HEK293 (cell line): ENCODE results near the gene FSCN2.

Source experiments
- BCL11A ChIP-seq: fragments of 450-650 bp; formaldehyde crosslinking; IDR thresholded peaks from 2 replicates; pipeline ENCODE4 v1.5.1; 2016; ENCODE audit warnings: low read depth, missing biosample characterization, missing genetic modification characterization
- GLI4 ChIP-seq: fragments of 450-650 bp; formaldehyde crosslinking; IDR thresholded peaks from 2 replicates; pipeline ENCODE4 v1.5.1; 2016; ENCODE audit warnings: missing biosample characterization, missing genetic modification characterization
- KLF1 ChIP-seq: fragments of 450-650 bp; formaldehyde crosslinking; IDR thresholded peaks from 2 replicates; pipeline ENCODE4 v1.5.1; 2016; ENCODE audit warnings: missing biosample characterization, missing genetic modification characterization
- SP7 ChIP-seq: fragments of 450-650 bp; formaldehyde crosslinking; IDR thresholded peaks from 2 replicates; pipeline ENCODE4 v1.5.1; 2016; ENCODE audit warnings: missing biosample characterization, missing genetic modification characterization
- TCF7L2 ChIP-seq: IDR thresholded peaks from 2 replicates; pipeline ENCODE4 v1.6.1; 2011; ENCODE audit warnings: low read depth, mild to moderate bottlenecking, inconsistent platforms, low read length, moderate library complexity, borderline replicate concordance
- TRIM28 ChIP-seq: IDR thresholded peaks from 2 replicates; pipeline ENCODE4 v1.6.1; 2011; ENCODE audit warnings: low read length, control low read depth, borderline replicate concordance
- ZBTB21 ChIP-seq: fragments of 450-650 bp; formaldehyde crosslinking; IDR thresholded peaks from 2 replicates; pipeline ENCODE4 v1.5.1; 2017; ENCODE audit warnings: missing biosample characterization, missing genetic modification characterization
- ZFP3 ChIP-seq: fragments of 450-650 bp; formaldehyde crosslinking; IDR thresholded peaks from 2 replicates; pipeline ENCODE4 v1.5.1; 2016; ENCODE audit warnings: low read depth, missing biosample characterization, missing genetic modification characterization
- ZNF132 ChIP-seq: fragments of 450-650 bp; formaldehyde crosslinking; IDR thresholded peaks from 2 replicates; pipeline ENCODE4 v1.5.1; 2017; ENCODE audit warnings: missing biosample characterization, missing genetic modification characterization, borderline replicate concordance
- ZNF140 ChIP-seq: fragments of 450-650 bp; formaldehyde crosslinking; IDR thresholded peaks from 2 replicates; pipeline ENCODE4 v1.5.1; 2016; ENCODE audit warnings: missing biosample characterization, missing genetic modification characterization
- ZNF155 ChIP-seq: fragments of 450-650 bp; formaldehyde crosslinking; IDR thresholded peaks from 2 replicates; pipeline ENCODE4 v1.5.1; 2016; ENCODE audit warnings: missing biosample characterization, missing genetic modification characterization
- ZNF175 ChIP-seq: fragments of 450-650 bp; formaldehyde crosslinking; IDR thresholded peaks from 2 replicates; pipeline ENCODE4 v1.5.1; 2016; ENCODE audit warnings: missing biosample characterization, missing genetic modification characterization
- ZNF2 ChIP-seq: fragments of 450-650 bp; formaldehyde crosslinking; IDR thresholded peaks from 2 replicates; pipeline ENCODE4 v1.5.1; 2016; ENCODE audit warnings: missing biosample characterization, missing genetic modification characterization
- ZNF239 ChIP-seq: fragments of 450-650 bp; formaldehyde crosslinking; IDR thresholded peaks from 2 replicates; pipeline ENCODE4 v1.5.1; 2016; ENCODE audit warnings: missing biosample characterization, missing genetic modification characterization
- ZNF248 ChIP-seq: fragments of 450-650 bp; formaldehyde crosslinking; IDR thresholded peaks from 2 replicates; pipeline ENCODE4 v1.5.1; 2017; ENCODE audit warnings: missing biosample characterization, missing genetic modification characterization
- ZNF266 ChIP-seq: fragments of 450-650 bp; formaldehyde crosslinking; IDR thresholded peaks from 2 replicates; pipeline ENCODE4 v1.5.1; 2016; ENCODE audit warnings: missing biosample characterization, missing genetic modification characterization, low read depth
- ZNF335 ChIP-seq: fragments of 450-650 bp; formaldehyde crosslinking; conservative IDR thresholded peaks from 2 replicates; pipeline ENCODE4 v1.5.1; 2016; ENCODE audit warnings: missing biosample characterization, missing genetic modification characterization
- ZNF341 ChIP-seq: fragments of 450-650 bp; formaldehyde crosslinking; IDR thresholded peaks from 2 replicates; pipeline ENCODE4; 2016; ENCODE audit warnings: low read depth, missing biosample characterization, missing genetic modification characterization
- ZNF416 ChIP-seq: fragments of 450-650 bp; formaldehyde crosslinking; IDR thresholded peaks from 2 replicates; pipeline ENCODE4 v1.5.1; 2016; ENCODE audit warnings: missing biosample characterization, missing genetic modification characterization
- ZNF510 ChIP-seq: fragments of 450-650 bp; formaldehyde crosslinking; IDR thresholded peaks from 2 replicates; pipeline ENCODE4 v1.5.1; 2018; ENCODE audit warnings: mild to moderate bottlenecking, missing genetic modification characterization, missing biosample characterization; ENCODE audit not compliant: insufficient replicate concordance
- ZNF529 ChIP-seq: fragments of 450-650 bp; formaldehyde crosslinking; IDR thresholded peaks from 2 replicates; pipeline ENCODE4 v1.5.1; 2017; ENCODE audit warnings: missing genetic modification characterization, missing biosample characterization; ENCODE audit not compliant: insufficient replicate concordance
- ZNF560 ChIP-seq: fragments of 450-650 bp; formaldehyde crosslinking; IDR thresholded peaks from 2 replicates; pipeline ENCODE4 v1.5.1; 2017; ENCODE audit warnings: missing biosample characterization, missing genetic modification characterization, borderline replicate concordance
- ZNF561 ChIP-seq: fragments of 450-650 bp; IDR thresholded peaks from 2 replicates; pipeline ENCODE4 v1.5.1; 2018; ENCODE audit warnings: missing biosample characterization, missing genetic modification characterization, borderline replicate concordance
- ZNF624 ChIP-seq: fragments of 450-650 bp; formaldehyde crosslinking; IDR thresholded peaks from 2 replicates; pipeline ENCODE4 v1.5.1; 2017; ENCODE audit warnings: missing biosample characterization, missing genetic modification characterization
- ZNF626 ChIP-seq: fragments of 450-650 bp; sonication (Bioruptor Pico); formaldehyde crosslinking; IDR thresholded peaks from 2 replicates; pipeline ENCODE4 v1.5.1; 2018; ENCODE audit warnings: missing biosample characterization, missing genetic modification characterization, inconsistent platforms
- ZNF658 ChIP-seq: fragments of 450-650 bp; formaldehyde crosslinking; IDR thresholded peaks from 2 replicates; pipeline ENCODE4; 2016; ENCODE audit warnings: missing biosample characterization, missing genetic modification characterization
- ZNF664 ChIP-seq: fragments of 450-650 bp; formaldehyde crosslinking; IDR thresholded peaks from 2 replicates; pipeline ENCODE4 v1.5.1; 2016; ENCODE audit warnings: missing biosample characterization, missing genetic modification characterization
- ZNF76 ChIP-seq: fragments of 450-650 bp; formaldehyde crosslinking; IDR thresholded peaks from 2 replicates; pipeline ENCODE4; 2016; ENCODE audit warnings: low read depth, missing biosample characterization, missing genetic modification characterization, borderline replicate concordance
- TF ChIP-seq, protein P1 (sequence below): fragments of 450-650 bp; formaldehyde crosslinking; IDR thresholded peaks from 2 replicates; pipeline ENCODE4 v1.5.1; 2016; ENCODE audit warnings: missing biosample characterization, missing genetic modification characterization
- TF ChIP-seq, protein P2 (sequence below): IDR thresholded peaks from 2 replicates; pipeline ENCODE4 v1.6.1; 2011; ENCODE audit warnings: mild to moderate bottlenecking, low read depth, low read length, borderline replicate concordance
- TF ChIP-seq, protein P3 (sequence below): fragments of 450-650 bp; formaldehyde crosslinking; IDR thresholded peaks from 2 replicates; pipeline ENCODE4 v1.5.1; 2016; ENCODE audit warnings: missing biosample characterization, missing genetic modification characterization
- TF ChIP-seq, protein P4 (sequence below): fragments of 450-650 bp; formaldehyde crosslinking; IDR thresholded peaks from 2 replicates; pipeline ENCODE4 v1.5.1; 2017; ENCODE audit warnings: missing biosample characterization, missing genetic modification characterization
- TF ChIP-seq, protein P5 (sequence below): fragments of 450-650 bp; formaldehyde crosslinking; IDR thresholded peaks from 2 replicates; pipeline ENCODE4 v1.5.1; 2017; ENCODE audit warnings: missing biosample characterization, missing genetic modification characterization
- TF ChIP-seq, protein P6 (sequence below): fragments of 450-650 bp; formaldehyde crosslinking; IDR thresholded peaks from 2 replicates; pipeline ENCODE4 v1.5.1; 2017; ENCODE audit warnings: missing biosample characterization, mild to moderate bottlenecking, missing genetic modification characterization, moderate library complexity

FSCN2 gene

DNA sequence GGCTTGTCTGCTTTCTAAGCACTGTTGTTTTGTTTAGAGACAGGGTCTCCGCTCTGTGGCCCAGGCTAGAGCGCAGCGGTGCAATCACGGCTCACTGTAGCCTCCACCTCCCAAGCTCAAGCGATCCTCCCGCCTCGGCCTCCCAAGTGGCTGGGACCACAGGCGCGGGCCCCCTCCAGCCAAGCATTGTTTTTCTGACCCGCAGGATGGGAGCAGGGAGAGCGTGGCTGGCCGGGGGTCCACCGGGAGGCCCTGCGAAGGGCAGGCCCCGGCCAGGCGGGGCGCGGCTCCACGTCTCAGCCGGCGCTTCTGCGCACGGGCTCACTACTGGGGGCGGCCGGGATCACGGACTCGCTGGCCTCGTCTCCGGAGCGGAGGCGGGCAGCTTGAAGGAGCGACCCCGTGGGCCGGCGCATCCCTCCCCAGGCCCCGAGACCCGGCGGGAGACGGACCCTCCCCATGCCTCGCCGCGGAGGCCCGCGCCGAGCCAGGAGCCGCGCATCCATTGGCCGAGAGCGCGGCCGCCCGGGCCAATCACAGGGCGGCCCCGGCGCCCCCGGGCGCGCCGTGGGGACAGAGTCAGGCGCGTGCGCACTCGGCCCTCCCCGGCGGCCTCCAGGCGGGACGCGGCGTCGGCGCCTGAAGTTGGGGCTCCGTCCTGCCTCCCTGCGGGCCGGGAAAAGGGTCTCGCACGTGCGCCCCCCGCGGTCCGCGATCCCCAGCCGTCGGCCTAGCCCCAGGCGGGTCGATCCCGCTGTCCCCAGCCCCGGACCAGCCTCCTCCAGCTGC lies 40.5 kb upstream of the FSCN2 start (continued):
- TF ChIP-seq ZNF266 (tag by site-specific recombination) (no peak), ZNF626 (tag by site-specific recombination) (no peak), ZNF664 (no peak), BCL11A (tag by site-specific recombination) (no peak), ZNF335 (tag by site-specific recombination) (peak; percentile 54; the same call in 1 of the 2 replicates), ZNF76 (tag by site-specific recombination) (no peak; the same call in 1 of the 2 replicates), ZNF416 (tag by site-specific recombination) (no peak), ZNF175 (no peak), ZNF560 (tag by site-specific recombination) (no peak), KLF1 (tag by site-specific recombination) (no peak), ZNF624 (tag by site-specific recombination) (no peak), ZNF658 (no peak), ZNF561 (tag by site-specific recombination) (peak; percentile 41; the same call in 1 of the 2 replicates), ZNF529 (tag by site-specific recombination) (no peak), TCF7L2 (no peak), TRIM28 (no peak), GLI4 (tag by site-specific recombination) (no peak), SP7 (0 out of 2 replicates have a peak, but pooled peaks have one; percentile 30), ZNF140 (no peak), ZNF2 (tag by site-specific recombination) (peak; percentile 79), ZNF248 (tag by site-specific recombination) (no peak), ZNF132 (tag by site-specific recombination) (no peak), ZNF155 (tag by site-specific recombination) (no peak), ZBTB21 (tag by site-specific recombination) (no peak), ZNF239 (tag by site-specific recombination) (no peak), ZFP3 (tag by site-specific recombination) (no peak), ZNF510 (tag by site-specific recombination) (no peak), ZNF341 (tag by site-specific recombination) (no peak)
- TF ChIP-seq, protein P1, sequence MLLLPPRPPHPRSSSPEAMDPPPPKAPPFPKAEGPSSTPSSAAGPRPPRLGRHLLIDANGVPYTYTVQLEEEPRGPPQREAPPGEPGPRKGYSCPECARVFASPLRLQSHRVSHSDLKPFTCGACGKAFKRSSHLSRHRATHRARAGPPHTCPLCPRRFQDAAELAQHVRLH (tag by site-specific recombination): no peak
- TF ChIP-seq, protein P2, sequence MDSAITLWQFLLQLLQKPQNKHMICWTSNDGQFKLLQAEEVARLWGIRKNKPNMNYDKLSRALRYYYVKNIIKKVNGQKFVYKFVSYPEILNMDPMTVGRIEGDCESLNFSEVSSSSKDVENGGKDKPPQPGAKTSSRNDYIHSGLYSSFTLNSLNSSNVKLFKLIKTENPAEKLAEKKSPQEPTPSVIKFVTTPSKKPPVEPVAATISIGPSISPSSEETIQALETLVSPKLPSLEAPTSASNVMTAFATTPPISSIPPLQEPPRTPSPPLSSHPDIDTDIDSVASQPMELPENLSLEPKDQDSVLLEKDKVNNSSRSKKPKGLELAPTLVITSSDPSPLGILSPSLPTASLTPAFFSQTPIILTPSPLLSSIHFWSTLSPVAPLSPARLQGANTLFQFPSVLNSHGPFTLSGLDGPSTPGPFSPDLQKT: no peak
- TF ChIP-seq, protein P3, sequence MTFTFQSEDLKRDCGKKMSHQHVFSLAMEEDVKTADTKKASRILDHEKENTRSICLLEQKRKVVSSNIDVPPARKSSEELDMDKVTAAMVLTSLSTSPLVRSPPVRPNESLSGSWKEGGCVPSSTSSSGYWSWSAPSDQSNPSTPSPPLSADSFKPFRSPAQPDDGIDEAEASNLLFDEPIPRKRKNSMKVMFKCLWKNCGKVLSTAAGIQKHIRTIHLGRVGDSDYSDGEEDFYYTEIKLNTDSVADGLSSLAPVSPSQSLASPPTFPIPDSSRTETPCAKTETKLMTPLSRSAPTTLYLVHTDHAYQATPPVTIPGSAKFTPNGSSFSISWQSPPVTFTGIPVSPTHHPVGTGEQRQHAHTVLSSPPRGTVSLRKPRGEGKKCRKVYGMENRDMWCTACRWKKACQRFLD (tag by site-specific recombination): no peak
- TF ChIP-seq, protein P4, sequence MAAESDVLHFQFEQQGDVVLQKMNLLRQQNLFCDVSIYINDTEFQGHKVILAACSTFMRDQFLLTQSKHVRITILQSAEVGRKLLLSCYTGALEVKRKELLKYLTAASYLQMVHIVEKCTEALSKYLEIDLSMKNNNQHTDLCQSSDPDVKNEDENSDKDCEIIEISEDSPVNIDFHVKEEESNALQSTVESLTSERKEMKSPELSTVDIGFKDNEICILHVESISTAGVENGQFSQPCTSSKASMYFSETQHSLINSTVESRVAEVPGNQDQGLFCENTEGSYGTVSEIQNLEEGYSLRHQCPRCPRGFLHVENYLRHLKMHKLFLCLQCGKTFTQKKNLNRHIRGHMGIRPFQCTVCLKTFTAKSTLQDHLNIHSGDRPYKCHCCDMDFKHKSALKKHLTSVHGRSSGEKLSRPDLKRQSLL: no peak; the same call in 1 of the 2 replicates
- TF ChIP-seq, protein P5, sequence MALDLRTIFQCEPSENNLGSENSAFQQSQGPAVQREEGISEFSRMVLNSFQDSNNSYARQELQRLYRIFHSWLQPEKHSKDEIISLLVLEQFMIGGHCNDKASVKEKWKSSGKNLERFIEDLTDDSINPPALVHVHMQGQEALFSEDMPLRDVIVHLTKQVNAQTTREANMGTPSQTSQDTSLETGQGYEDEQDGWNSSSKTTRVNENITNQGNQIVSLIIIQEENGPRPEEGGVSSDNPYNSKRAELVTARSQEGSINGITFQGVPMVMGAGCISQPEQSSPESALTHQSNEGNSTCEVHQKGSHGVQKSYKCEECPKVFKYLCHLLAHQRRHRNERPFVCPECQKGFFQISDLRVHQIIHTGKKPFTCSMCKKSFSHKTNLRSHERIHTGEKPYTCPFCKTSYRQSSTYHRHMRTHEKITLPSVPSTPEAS (tag by site-specific recombination): no peak
- TF ChIP-seq, protein P6, sequence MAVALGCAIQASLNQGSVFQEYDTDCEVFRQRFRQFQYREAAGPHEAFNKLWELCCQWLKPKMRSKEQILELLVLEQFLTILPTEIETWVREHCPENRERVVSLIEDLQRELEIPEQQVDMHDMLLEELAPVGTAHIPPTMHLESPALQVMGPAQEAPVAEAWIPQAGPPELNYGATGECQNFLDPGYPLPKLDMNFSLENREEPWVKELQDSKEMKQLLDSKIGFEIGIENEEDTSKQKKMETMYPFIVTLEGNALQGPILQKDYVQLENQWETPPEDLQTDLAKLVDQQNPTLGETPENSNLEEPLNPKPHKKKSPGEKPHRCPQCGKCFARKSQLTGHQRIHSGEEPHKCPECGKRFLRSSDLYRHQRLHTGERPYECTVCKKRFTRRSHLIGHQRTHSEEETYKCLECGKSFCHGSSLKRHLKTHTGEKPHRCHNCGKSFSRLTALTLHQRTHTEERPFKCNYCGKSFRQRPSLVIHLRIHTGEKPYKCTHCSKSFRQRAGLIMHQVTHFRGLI (tag by site-specific recombination): no peak
